ENCODE results near the gene ANKRD33. TPM values are rescaled to one million over a fixed set of nuclear protein-coding genes. Genes with fewer than 3 reads are reported as not detected.

The ANKRD33 gene
- total RNA-seq, 1 donor from 2014 or later = not detected

GRCh38 chr12:51925346-51926063, 37.6 kb downstream of the ANKRD33 start:
- Histone ChIP-seq H3K4me1 (ENCODE audit: insufficient read depth, low read length) (no peaks in the 10 kb centered on the region), H3K79me2 (ENCODE audit: insufficient read depth, low read length) (no peaks in the 10 kb centered on the region), H3K36me3 (ENCODE audit: insufficient read depth, low read length) (no peaks in the 10 kb centered on the region), H3K27me3 (ENCODE audit: insufficient read depth, low read length) (peaks cover under 1% of the 10 kb centered on the region), H2AFZ (ENCODE audit: low read depth, low read length) (no peak overlapping the region), H3K4me2 (ENCODE audit: low read length) (no peak overlapping the region), H4K20me1 (ENCODE audit: insufficient read depth, low read length) (no peaks in the 10 kb centered on the region), H3K9me3 (ENCODE audit: insufficient read depth, low read depth, low read length) (no peaks in the 10 kb centered on the region), H3K9ac (ENCODE audit: low read length) (no peak overlapping the region), H3K27ac (ENCODE audit: low read depth, low read length) (no peak overlapping the region), H3K4me3 (ENCODE audit: insufficient read depth, low read depth, low read length) (no peak overlapping the region)
- H3K27me3 Mint-ChIP-seq (ENCODE audit: low read depth, unreplicated experiment) = peaks cover 31% of the 10 kb centered on the region
- H3K9me3 Mint-ChIP-seq (ENCODE audit: unreplicated experiment) = peaks cover 1% of the 10 kb centered on the region
- TF ChIP-seq, protein P1, sequence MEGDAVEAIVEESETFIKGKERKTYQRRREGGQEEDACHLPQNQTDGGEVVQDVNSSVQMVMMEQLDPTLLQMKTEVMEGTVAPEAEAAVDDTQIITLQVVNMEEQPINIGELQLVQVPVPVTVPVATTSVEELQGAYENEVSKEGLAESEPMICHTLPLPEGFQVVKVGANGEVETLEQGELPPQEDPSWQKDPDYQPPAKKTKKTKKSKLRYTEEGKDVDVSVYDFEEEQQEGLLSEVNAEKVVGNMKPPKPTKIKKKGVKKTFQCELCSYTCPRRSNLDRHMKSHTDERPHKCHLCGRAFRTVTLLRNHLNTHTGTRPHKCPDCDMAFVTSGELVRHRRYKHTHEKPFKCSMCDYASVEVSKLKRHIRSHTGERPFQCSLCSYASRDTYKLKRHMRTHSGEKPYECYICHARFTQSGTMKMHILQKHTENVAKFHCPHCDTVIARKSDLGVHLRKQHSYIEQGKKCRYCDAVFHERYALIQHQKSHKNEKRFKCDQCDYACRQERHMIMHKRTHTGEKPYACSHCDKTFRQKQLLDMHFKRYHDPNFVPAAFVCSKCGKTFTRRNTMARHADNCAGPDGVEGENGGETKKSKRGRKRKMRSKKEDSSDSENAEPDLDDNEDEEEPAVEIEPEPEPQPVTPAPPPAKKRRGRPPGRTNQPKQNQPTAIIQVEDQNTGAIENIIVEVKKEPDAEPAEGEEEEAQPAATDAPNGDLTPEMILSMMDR (IDR thresholded peaks at IDR 0.05; ENCODE audit: insufficient read depth, low read depth, low read length) = no peak
- no peak for TF ChIP-seq EZH2 (IDR thresholded peaks at IDR 0.05; ENCODE audit: insufficient read depth, low read length)
- no peak for FAIRE-seq
- H3K27ac Mint-ChIP-seq (ENCODE audit: unreplicated experiment) = no peak overlapping the region
- no peak for DNase-seq (ENCODE audit: low read depth)
- no peaks in the 10 kb centered on the region for H3K36me3 Mint-ChIP-seq (ENCODE audit: low read depth, unreplicated experiment)
- peaks cover 2% of the 10 kb centered on the region for H3K4me1 Mint-ChIP-seq (ENCODE audit: low read depth, unreplicated experiment)
- H3K4me3 Mint-ChIP-seq (ENCODE audit: unreplicated experiment) = no peak overlapping the region

DNA sequence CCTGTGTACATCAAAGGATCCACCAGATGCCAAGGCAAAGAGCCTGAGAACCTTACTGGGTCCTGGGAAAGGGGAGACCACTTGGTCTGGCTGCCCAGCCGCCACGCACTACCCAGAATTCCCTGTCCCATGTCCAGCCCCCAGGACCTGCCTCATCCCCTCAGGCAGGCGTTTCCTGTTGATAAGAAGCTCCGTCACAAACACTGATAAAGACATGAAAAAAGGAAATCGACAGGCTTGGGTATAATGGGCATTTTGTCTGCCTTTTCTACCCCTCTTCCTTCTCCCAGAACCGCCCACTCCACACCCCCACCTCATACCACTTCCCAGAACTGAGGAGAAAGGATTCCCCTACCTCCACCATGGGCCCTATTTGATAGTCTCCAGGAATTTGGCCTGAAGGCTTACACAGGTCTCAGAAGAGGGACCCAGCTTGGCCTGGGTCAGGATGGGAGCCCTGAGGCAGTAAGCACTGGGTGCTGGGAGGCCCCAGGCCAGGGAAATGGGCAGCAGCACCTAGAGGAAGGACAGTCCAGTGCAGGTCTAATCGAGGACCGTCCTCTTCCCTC, 38.2 kb downstream of the ANKRD33 start:
- no peaks in the 10 kb centered on the region for H4K20me1 ChIP-seq (ENCODE audit: insufficient read depth, low read length)
- H3K9me3 ChIP-seq (ENCODE audit: insufficient read depth, low read depth, low read length) = no peaks in the 10 kb centered on the region
- H3K27me3 ChIP-seq (ENCODE audit: insufficient read depth, low read length) = peaks cover 3% of the 10 kb centered on the region
- no peaks in the 10 kb centered on the region for H3K4me1 ChIP-seq (ENCODE audit: insufficient read depth, low read length)
- no peaks in the 10 kb centered on the region for H3K36me3 ChIP-seq (ENCODE audit: insufficient read depth, low read length)
- Mint-ChIP-seq H3K27me3 (ENCODE audit: low read depth, unreplicated experiment) (peaks cover 29% of the 10 kb centered on the region), H3K4me1 (ENCODE audit: low read depth, unreplicated experiment) (peaks cover 2% of the 10 kb centered on the region), H3K4me3 (ENCODE audit: unreplicated experiment) (no peak overlapping the region), H3K9me3 (ENCODE audit: unreplicated experiment) (peaks cover 1% of the 10 kb centered on the region), H3K27ac (ENCODE audit: unreplicated experiment) (no peak overlapping the region), H3K36me3 (ENCODE audit: low read depth, unreplicated experiment) (no peaks in the 10 kb centered on the region)
- no peak overlapping the region for H3K9ac ChIP-seq (ENCODE audit: low read length)
- FAIRE-seq = no peak
- no peak for DNase-seq (ENCODE audit: low read depth)
- no peak for TF ChIP-seq EZH2 (IDR thresholded peaks at IDR 0.05; ENCODE audit: insufficient read depth, low read length)
- TF ChIP-seq, protein P1 (IDR thresholded peaks at IDR 0.05; ENCODE audit: insufficient read depth, low read depth, low read length) = no peak
- no peak overlapping the region for H3K4me2 ChIP-seq (ENCODE audit: low read length)
- no peak overlapping the region for H3K4me3 ChIP-seq (ENCODE audit: insufficient read depth, low read depth, low read length)
- no peak overlapping the region for H2AFZ ChIP-seq (ENCODE audit: low read depth, low read length)
- no peak overlapping the region for H3K27ac ChIP-seq (ENCODE audit: low read depth, low read length)
- H3K79me2 ChIP-seq (ENCODE audit: insufficient read depth, low read length) = no peaks in the 10 kb centered on the region

GRCh38 chr12:51926718-51927117, 38.8 kb downstream of the ANKRD33 start:
- H3K27ac Mint-ChIP-seq (ENCODE audit: unreplicated experiment) = no peak overlapping the region

More at GRCh38 chr12:51926718-51927117, 38.8 kb downstream of the ANKRD33 start:
- H3K9me3 Mint-ChIP-seq (ENCODE audit: unreplicated experiment) = peaks cover 1% of the 10 kb centered on the region
- Histone ChIP-seq H3K4me2 (ENCODE audit: low read length) (no peak overlapping the region), H3K36me3 (ENCODE audit: insufficient read depth, low read length) (no peaks in the 10 kb centered on the region), H3K4me3 (ENCODE audit: insufficient read depth, low read depth, low read length) (no peak overlapping the region), H3K4me1 (ENCODE audit: insufficient read depth, low read length) (no peaks in the 10 kb centered on the region), H3K79me2 (ENCODE audit: insufficient read depth, low read length) (no peaks in the 10 kb centered on the region), H2AFZ (ENCODE audit: low read depth, low read length) (no peak overlapping the region), H4K20me1 (ENCODE audit: insufficient read depth, low read length) (no peaks in the 10 kb centered on the region), H3K9ac (ENCODE audit: low read length) (no peak overlapping the region), H3K9me3 (ENCODE audit: insufficient read depth, low read depth, low read length) (no peaks in the 10 kb centered on the region), H3K27me3 (ENCODE audit: insufficient read depth, low read length) (peaks cover 3% of the 10 kb centered on the region), H3K27ac (ENCODE audit: low read depth, low read length) (no peak overlapping the region)
- DNase-seq (ENCODE audit: low read depth) = no peak
- H3K4me1 Mint-ChIP-seq (ENCODE audit: low read depth, unreplicated experiment) = peaks cover 2% of the 10 kb centered on the region
- no peak for FAIRE-seq
- no peaks in the 10 kb centered on the region for H3K36me3 Mint-ChIP-seq (ENCODE audit: low read depth, unreplicated experiment)
- H3K4me3 Mint-ChIP-seq (ENCODE audit: unreplicated experiment) = no peak overlapping the region
- TF ChIP-seq, protein P1 (IDR thresholded peaks at IDR 0.05; ENCODE audit: insufficient read depth, low read depth, low read length) = peak; percentile 31
- no peak for TF ChIP-seq EZH2 (IDR thresholded peaks at IDR 0.05; ENCODE audit: insufficient read depth, low read length)
- peaks cover 31% of the 10 kb centered on the region for H3K27me3 Mint-ChIP-seq (ENCODE audit: low read depth, unreplicated experiment)

Data from astrocyte (in vitro differentiated cells and primary cell).